Measurements from ENCODE around the gene ATP5PO. TPM values are rescaled to one million over a fixed set of nuclear protein-coding genes. Genes with fewer than 3 reads are reported as not detected.

The ATP5PO gene
- total and polyA plus RNA-seq, 2 of the 13 experiments (the other 11 are each of a cell fraction or from before 2014, with no cell fraction given) = 256 to 297 TPM

DNA sequence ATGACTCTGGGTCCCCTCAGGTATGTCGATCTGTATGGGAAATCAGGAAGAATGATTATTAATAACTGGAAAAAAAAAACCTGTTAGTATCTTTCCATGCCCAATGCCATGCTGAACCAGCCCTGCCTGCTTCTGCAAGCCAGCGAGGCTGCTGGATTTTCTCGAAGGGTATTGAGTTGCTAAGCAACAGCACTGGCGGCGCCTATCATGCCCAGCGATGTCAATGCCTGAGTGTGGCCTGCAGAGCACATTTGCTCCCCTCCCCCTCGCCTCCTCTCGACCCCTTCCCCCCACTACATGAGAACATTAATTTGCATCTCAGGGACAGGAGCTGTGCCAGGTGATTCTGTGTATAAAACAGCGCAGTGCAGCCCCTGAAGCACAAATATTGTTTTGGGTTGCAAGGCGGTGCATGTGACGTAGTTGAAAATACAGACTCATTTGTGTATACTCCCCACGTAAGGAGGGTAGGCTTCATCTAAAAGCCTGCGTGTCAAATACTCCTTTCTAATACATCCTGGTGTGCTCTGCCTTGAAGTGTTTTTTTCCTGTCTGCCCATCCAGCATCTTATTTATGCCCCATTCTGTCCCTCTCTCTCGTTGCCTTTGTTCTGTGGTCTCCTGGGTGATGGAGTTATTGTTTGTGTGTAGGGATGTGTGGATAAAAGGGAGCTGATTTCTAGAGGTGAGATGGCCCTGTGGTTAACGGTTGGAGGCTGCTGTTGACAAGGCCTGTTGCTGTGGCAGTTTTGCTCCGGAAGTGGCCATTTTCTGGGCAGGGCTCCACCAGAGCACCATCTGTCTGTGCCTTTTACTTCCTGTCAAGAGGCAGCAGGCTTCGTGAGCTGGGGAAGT, 32.7 kb upstream of the ATP5PO start:
- CTCF ChIA-PET (ENCODE audit: low intra/inter-chr PET ratio, low total read pairs) = no interaction called here
- POLR2A ChIA-PET = interaction anchor here (0.8 to 1.1 kb wide), 6 partner anchors 11 to 32 kb away, joined by 3 to 5 read pairs (median 3); no protein-coding TSS in a partner anchor
- H3K27me3 ChIP-seq (ENCODE audit: control insufficient read depth in 1 of 2, insufficient read depth in 2 of 2, low read length in 2 of 2) = no peaks in the 10 kb centered on the region
- BruUV-seq (replicated peaks) = no TSS peak
- peak; percentile 64 for ATAC-seq
- H3K9me3 ChIP-seq (ENCODE audit: low read length) = no peaks in the 10 kb centered on the region
- in situ Hi-C loops (cut with HindIII; ENCODE audit: extremely low pct_ligation_motif_present, low pct_unique_long_range_greater_than_20kb) = no loop called here
- intact Hi-C loops (cut with micrococcal nuclease; ENCODE audit: unreplicated experiment) = no loop called here
- H3K9ac ChIP-seq (ENCODE audit: insufficient read depth, low read depth, low read length) = peak overlapping the region; percentile 50; the same call in 1 of the 2 replicates
- peak overlapping the region; percentile 23 for H2AFZ ChIP-seq (ENCODE audit: low read length)
- no peaks in the 10 kb centered on the region for H4K20me1 ChIP-seq (ENCODE audit: insufficient read depth, low read length)
- H3K36me3 ChIP-seq (replicated peaks in 1 of 2; ENCODE audit: control insufficient read depth in 1 of 2, insufficient read depth in 2 of 2, low read length in 2 of 2) = no peaks in the 10 kb centered on the region
- peaks cover 29% of the 10 kb centered on the region for H3K4me1 ChIP-seq (ENCODE audit: insufficient read depth, low read length)
- H3K4me2 ChIP-seq (ENCODE audit: low read depth, low read length) = peak overlapping the region; percentile 78
- peak overlapping the region in 2 of 3 experiments; percentile 9 to 47; a peak in 4 of 6 replicates for H3K4me3 ChIP-seq (replicated peaks in 1 of 3; ENCODE audit: insufficient read depth in 1 of 3, low read depth in 2 of 3, low read length in 3 of 3)
- no peaks in the 10 kb centered on the region for H3K79me2 ChIP-seq (ENCODE audit: insufficient read depth, low read length)
- FAIRE-seq = no peak
- H3K27ac ChIP-seq (ENCODE audit: extremely low read length, insufficient read depth, low read length) = peak overlapping the region; percentile 47
- DNase-seq (ENCODE audit: low spot score) = no peak
- WGBS (ENCODE audit: low lambda C conversion rate) = 71% methylated on average over 17 of the region's 17 CpGs
- TF ChIP-seq, protein P1, sequence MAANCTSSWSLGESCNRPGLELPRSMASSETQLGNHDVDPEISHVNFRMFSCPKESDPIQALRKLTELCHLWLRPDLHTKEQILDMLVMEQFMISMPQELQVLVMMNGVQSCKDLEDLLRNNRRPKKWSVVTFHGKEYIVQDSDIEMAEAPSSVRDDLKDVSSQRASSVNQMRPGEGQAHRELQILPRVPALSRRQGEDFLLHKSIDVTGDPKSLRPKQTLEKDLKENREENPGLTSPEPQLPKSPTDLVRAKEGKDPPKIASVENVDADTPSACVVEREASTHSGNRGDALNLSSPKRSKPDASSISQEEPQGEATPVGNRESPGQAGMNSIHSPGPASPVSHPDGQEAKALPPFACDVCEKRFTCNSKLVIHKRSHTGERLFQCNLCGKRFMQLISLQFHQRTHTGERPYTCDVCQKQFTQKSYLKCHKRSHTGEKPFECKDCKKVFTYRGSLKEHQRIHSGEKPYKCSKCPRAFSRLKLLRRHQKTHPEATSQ (CRISPR knock-in tag; IDR thresholded peaks at IDR 0.05; ENCODE audit: borderline replicate concordance) = no peak
- TF ChIP-seq ZBTB8A (CRISPR knock-in tag; IDR thresholded peaks at IDR 0.05; ENCODE audit: borderline replicate concordance, low read depth) (no peak), POLR2G (IDR thresholded peaks at IDR 0.05; ENCODE audit: low read depth, low read length) (peak; percentile 47; the same call in 1 of the 2 replicates), POGZ (CRISPR knock-in tag; IDR thresholded peaks at IDR 0.05) (no peak), ZNF460 (CRISPR knock-in tag; IDR thresholded peaks at IDR 0.05; ENCODE audit: borderline replicate concordance) (no peak), SETDB1 (CRISPR knock-in tag; IDR thresholded peaks at IDR 0.05; ENCODE audit: borderline replicate concordance) (no peak), PRPF4 (IDR thresholded peaks at IDR 0.05; ENCODE audit: low read depth, low read length, poor library complexity, severe bottlenecking) (peak; percentile 80), ZNF34 (CRISPR knock-in tag; IDR thresholded peaks at IDR 0.05; ENCODE audit: borderline replicate concordance) (no peak), NFATC3 (CRISPR knock-in tag; IDR thresholded peaks at IDR 0.05) (no peak), RARA (CRISPR knock-in tag; IDR thresholded peaks at IDR 0.05) (0 out of 2 replicates have a peak, but pooled peaks have one; percentile 2), RFX1 (IDR thresholded peaks at IDR 0.05) (peak; percentile 38), MIER2 (CRISPR knock-in tag; IDR thresholded peaks at IDR 0.05) (no peak), NBN (conservative IDR thresholded peaks at IDR 0.05) (no peak), ATRX (CRISPR knock-in tag; IDR thresholded peaks at IDR 0.05; ENCODE audit: borderline replicate concordance) (no peak), TARDBP (CRISPR knock-in tag; IDR thresholded peaks at IDR 0.05) (no peak), ZFYVE20 (CRISPR knock-in tag; IDR thresholded peaks at IDR 0.05; ENCODE audit: borderline replicate concordance, low read depth) (no peak), ZNF768 (CRISPR knock-in tag; IDR thresholded peaks at IDR 0.05) (peak; percentile 46; the same call in 1 of the 2 replicates), RORA (CRISPR knock-in tag; IDR thresholded peaks at IDR 0.05) (no peak), SMC3 (IDR thresholded peaks at IDR 0.05; ENCODE audit: low read length) (no peak), IRF2 (CRISPR knock-in tag; IDR thresholded peaks at IDR 0.05) (no peak), HMG20A (CRISPR knock-in tag; IDR thresholded peaks at IDR 0.05; ENCODE audit: borderline replicate concordance) (0 out of 2 replicates have a peak, but pooled peaks have one; percentile 6), ZNF674 (CRISPR knock-in tag; IDR thresholded peaks at IDR 0.05; ENCODE audit: low read depth) (no peak)
- TF ChIP-seq, protein P2, sequence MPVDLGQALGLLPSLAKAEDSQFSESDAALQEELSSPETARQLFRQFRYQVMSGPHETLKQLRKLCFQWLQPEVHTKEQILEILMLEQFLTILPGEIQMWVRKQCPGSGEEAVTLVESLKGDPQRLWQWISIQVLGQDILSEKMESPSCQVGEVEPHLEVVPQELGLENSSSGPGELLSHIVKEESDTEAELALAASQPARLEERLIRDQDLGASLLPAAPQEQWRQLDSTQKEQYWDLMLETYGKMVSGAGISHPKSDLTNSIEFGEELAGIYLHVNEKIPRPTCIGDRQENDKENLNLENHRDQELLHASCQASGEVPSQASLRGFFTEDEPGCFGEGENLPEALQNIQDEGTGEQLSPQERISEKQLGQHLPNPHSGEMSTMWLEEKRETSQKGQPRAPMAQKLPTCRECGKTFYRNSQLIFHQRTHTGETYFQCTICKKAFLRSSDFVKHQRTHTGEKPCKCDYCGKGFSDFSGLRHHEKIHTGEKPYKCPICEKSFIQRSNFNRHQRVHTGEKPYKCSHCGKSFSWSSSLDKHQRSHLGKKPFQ (CRISPR knock-in tag; IDR thresholded peaks at IDR 0.05; ENCODE audit: insufficient replicate concordance) = no peak
